Small intestine (tissue), 7 donors: Measurements from ENCODE around the gene PRIMA1. TPM values are rescaled to one million over a fixed set of nuclear protein-coding genes. Genes with fewer than 3 reads are reported as not detected.
"Not testable (repeated sequence)": the region's sequence is repeated elsewhere in the genome, so short reads cannot be mapped to it uniquely, and the experiment has no call there.

Experiments used
- DNase-seq, 2 donors: peaks; one replicate each; pipeline versions ENCODE4 v3.0.0 to v3.0.0-alpha.2; 2013
- FAIRE-seq: peaks from 2 replicates; lab custom pipeline; 2012; peaks lifted over from hg19 to GRCh38; lab: Jason Lieb, UNC
- H3K27ac ChIP-seq, 3 donors: one replicate each; pipeline ENCODE4 v1.5.1; 2013; ENCODE audit warnings: low read length in 2 of 3, mild to moderate bottlenecking in 2 of 3, control low read depth in 1 of 3, inconsistent platforms in 1 of 3, low read depth in 1 of 3, moderate library complexity in 1 of 3
- H3K27me3 ChIP-seq, 3 donors: one replicate each; pipeline ENCODE4 v1.6.1; 2013; ENCODE audit warnings: low read length in 3 of 3, inconsistent platforms in 1 of 3; ENCODE audit not compliant: control insufficient read depth in 3 of 3, insufficient read depth in 3 of 3
- H3K36me3 ChIP-seq, 3 donors: one replicate each; pipeline ENCODE4 v1.6.1; 2013; ENCODE audit warnings: low read length in 3 of 3, inconsistent platforms in 1 of 3, low read depth in 1 of 3, mild to moderate bottlenecking in 1 of 3, moderate library complexity in 1 of 3; ENCODE audit not compliant: control insufficient read depth in 3 of 3, insufficient read depth in 2 of 3
- H3K4me1 ChIP-seq, 3 donors: one replicate each; pipeline ENCODE4 v1.6.1; 2013; ENCODE audit warnings: low read length in 2 of 3, inconsistent platforms in 1 of 3, low read depth in 1 of 3, mild to moderate bottlenecking in 1 of 3, moderate library complexity in 1 of 3; ENCODE audit not compliant: control insufficient read depth in 3 of 3, insufficient read depth in 2 of 3
- H3K4me3 ChIP-seq, 3 donors: one replicate each; pipeline ENCODE4 v1.5.1; 2013; ENCODE audit warnings: low read length in 3 of 3, control low read depth in 1 of 3, inconsistent platforms in 1 of 3, low read depth in 1 of 3, mild to moderate bottlenecking in 1 of 3, moderate library complexity in 1 of 3
- H3K9me3 ChIP-seq, 2 donors: one replicate each; pipeline ENCODE4 v1.6.1; 2013; ENCODE audit warnings: low read depth in 1 of 2, low read length in 1 of 2; ENCODE audit not compliant: control insufficient read depth in 2 of 2, insufficient read depth in 1 of 2
- WGBS, 3 donors: extraction: QIAGEN DNeasy Blood & Tissue Kit; methylation state at CpG; one replicate each; pipeline ENCODE4 v1.1.7; 2013; 5-methylcytosine and 5-hydroxymethylcytosine counted together
- polyA plus RNA-seq, 4 donors: library from polyadenylated mRNA; stranded (reverse) in 3 of 4; unstranded in 1 of 4; fragments of 200-250 nt in 3 of 4; fragments of 120-200 nt in 1 of 4; gene quantifications; one replicate each; pipeline versions ENCODE4 v1.2.1 to v1.2.3, GENCODE V29; 2013
- donor health status: healthy with polysubstance abuse.
- donor health status: control.
- donor health status: control.
- donor health status: Bipolar disorder and iron deficiency.
- donor health status: healthy.

The PRIMA1 gene
- polyA plus RNA-seq, 4 donors = 0.22 to 10.4 (median 1.5) TPM

GRCh38 chr14:93824518-93825234, 36.4 kb upstream of the PRIMA1 start:
- no peaks in the 10 kb centered on the region for H3K9me3 ChIP-seq
- H3K4me1 ChIP-seq = no peaks in the 10 kb centered on the region
- peaks cover 0 to 5% (median 3%) of the 10 kb centered on the region in 3 donors for H3K27me3 ChIP-seq
- H3K36me3 ChIP-seq = no peaks in the 10 kb centered on the region
- H3K27ac ChIP-seq = no peak overlapping the region
- H3K4me3 ChIP-seq = no peak overlapping the region
- no peak for DNase-seq
- WGBS, 3 donors = 67 to 77% (median 75%) methylated on average over 30 to 33 of the region's 33 CpGs
- FAIRE-seq = no peak

GRCh38 chr14:93824076-93824475, 35.8 kb upstream of the PRIMA1 start:
- Histone ChIP-seq H3K4me3 (no peak overlapping the region), H3K36me3 (no peaks in the 10 kb centered on the region), H3K9me3 (no peaks in the 10 kb centered on the region), H3K4me1 (no peaks in the 10 kb centered on the region), H3K27ac (no peak overlapping the region), H3K27me3 (peaks cover 0 to 5% (median 3%) of the 10 kb centered on the region in 3 donors)
- 72 to 73% (median 73%) methylated on average over 9 of the region's 9 CpGs for WGBS, 3 donors
- no peak for DNase-seq
- no peak for FAIRE-seq

DNA sequence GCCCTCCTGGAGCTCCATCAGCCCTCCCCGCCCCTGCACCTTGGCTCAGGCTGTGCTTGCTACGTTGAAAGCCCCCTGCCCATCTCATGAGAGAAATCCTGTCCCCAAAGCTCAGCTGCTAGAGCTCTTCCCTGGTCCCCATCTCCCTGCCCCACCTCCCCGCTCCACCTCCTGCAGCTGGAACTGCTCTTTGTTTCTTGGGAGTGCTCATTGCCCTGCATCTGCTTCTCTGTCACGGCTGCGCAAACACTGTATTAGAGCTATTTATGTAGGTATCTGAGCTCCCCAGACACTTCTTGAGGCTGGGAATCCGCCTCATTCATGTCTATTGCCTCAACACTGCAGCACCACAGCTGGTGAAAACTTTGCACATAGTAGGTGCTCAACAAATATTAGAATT, 32.8 kb upstream of the PRIMA1 start:
- Histone ChIP-seq H3K27me3 (peaks cover 0 to 6% (median 5%) of the 10 kb centered on the region in 3 donors), H3K27ac (no peak overlapping the region), H3K9me3 (no peaks in the 10 kb centered on the region), H3K4me3 (no peak overlapping the region), H3K4me1 (no peaks in the 10 kb centered on the region), H3K36me3 (no peaks in the 10 kb centered on the region)
- FAIRE-seq (no peak), DNase-seq (no peak)
- WGBS, 3 donors = 56 to 67% (median 65%) methylated on average over 6 of the region's 6 CpGs

DNA sequence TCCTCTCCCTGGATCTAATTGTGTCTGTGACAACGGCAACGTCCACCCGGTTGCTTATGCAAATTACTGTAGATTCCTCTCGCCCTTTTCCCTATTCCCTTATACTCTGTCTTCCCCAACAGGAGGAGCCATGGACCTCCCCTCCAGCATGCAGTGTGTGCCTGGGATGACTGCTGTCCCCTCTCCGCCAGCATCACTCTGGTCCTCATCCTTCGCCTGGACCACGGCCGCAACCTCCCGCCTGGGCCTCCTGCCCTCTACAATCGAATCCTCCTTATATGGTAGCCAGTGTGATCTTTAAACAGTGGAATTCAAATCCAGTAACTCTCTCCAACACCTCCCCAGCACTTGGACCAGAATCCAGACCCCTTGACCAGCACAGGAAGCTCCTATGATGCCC, 30.6 kb upstream of the PRIMA1 start:
- Histone ChIP-seq H3K27ac (no peak overlapping the region), H3K4me1 (no peaks in the 10 kb centered on the region), H3K27me3 (peaks cover 0 to 3% (median 3%) of the 10 kb centered on the region in 3 donors), H3K36me3 (no peaks in the 10 kb centered on the region), H3K4me3 (no peak overlapping the region), H3K9me3 (peaks cover 0 to 5% of the 10 kb centered on the region in 2 donors)
- DNase-seq (no peak), FAIRE-seq (no peak)
- 85 to 88% (median 88%) methylated on average over 10 of the region's 10 CpGs for WGBS, 3 donors

DNA sequence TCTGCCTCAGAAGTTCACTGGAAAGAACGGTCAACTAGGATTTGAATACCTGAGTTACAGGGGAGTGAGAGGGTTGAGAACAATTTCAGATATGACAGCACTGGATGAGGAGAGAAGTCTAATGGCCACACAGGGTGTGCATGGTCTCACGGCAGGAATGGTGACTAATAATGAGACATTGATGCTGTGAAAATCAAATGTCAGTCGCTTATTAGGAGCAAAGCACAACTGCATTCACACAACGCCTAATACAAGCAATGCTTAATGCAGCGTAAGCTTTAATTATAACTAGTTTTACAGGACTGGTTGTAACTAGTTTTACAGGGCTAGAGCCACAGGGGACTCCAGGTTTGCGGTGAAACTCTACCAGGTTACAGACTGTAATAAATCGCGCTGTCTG, 23.4 kb upstream of the PRIMA1 start:
- 74 to 86% (median 78%) methylated on average over 8 of the region's 8 CpGs for WGBS, 3 donors
- Histone ChIP-seq H3K4me3 (no peak overlapping the region), H3K27ac (no peak overlapping the region), H3K27me3 (no peaks in the 10 kb centered on the region), H3K36me3 (no peaks in the 10 kb centered on the region), H3K9me3 (peaks cover 0 to 14% of the 10 kb centered on the region in 2 donors), H3K4me1 (no peaks in the 10 kb centered on the region)
- FAIRE-seq (no peak), DNase-seq (no peak)

DNA sequence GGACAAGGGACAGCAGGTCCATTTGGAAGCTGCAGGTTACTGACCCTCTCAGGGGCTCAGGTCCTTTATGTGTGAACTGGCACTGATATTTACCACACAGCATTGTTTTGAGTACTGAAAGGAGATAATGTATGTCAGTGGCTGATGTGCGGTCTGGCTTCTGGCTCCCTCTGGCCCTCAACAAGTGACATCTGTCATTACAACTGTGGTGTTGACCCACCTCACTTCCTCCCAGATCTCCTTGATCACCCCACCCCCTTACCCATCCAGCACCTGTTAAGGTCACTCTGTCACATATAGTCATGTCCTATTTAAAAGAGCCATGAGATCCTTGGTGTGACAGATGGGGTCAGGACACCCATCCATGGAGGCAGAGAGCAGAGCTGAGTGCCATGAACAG, 22.7 kb upstream of the PRIMA1 start:
- no peaks in the 10 kb centered on the region for H3K27me3 ChIP-seq
- H3K27ac ChIP-seq = no peak overlapping the region
- FAIRE-seq (no peak), DNase-seq (no peak)
- no peak overlapping the region for H3K4me3 ChIP-seq
- 63 to 100% (median 93%) methylated on average over 1 of the region's 1 CpG for WGBS, 3 donors
- no peaks in the 10 kb centered on the region for H3K36me3 ChIP-seq
- no peaks in the 10 kb centered on the region for H3K4me1 ChIP-seq
- peaks cover 0 to 14% of the 10 kb centered on the region in 2 donors for H3K9me3 ChIP-seq

DNA sequence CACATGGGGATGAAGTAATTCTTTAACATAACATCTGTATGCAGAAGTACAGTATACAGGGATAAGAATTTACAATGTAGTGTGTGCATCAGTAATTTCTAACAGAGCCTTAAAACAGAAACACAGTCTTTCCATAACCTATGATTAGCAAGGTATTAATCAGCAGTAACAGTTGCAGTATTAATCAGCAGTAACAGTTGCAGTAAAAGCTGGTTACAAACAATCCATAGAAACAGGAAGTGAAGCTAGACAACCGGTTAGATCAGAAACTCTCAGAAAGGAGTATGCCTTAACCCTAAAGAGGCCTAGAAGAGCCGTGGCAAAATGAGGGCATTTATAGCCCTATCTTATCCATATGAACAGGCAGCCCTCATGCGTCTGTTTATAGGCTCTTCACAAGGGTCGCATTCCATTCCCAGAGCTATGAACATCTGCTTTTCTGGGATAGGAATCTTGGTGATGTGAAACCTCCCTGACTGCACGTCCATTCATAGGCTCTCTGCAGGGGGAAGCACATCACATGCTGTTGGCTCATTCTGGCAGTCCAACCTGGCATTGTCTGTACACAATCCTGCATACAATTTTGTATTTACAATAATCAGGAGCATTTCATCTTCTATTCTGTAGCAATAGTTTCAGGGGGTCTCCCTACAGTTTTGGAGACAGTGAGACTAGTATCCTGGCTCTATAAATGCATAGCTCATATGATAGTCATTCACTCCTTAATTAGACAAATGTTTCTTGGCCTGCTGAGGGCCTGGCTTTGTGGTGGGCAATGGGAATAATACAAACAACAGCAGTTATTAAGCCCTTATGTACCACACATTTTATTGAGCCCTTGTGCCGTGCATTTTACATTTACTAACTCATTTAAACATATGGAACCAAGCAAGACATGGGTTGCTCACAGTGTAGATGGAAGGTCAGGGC, 21.5 kb upstream of the PRIMA1 start:
- H3K27ac ChIP-seq, DNase-seq, H3K4me1 ChIP-seq, FAIRE-seq, H3K27me3 ChIP-seq, H3K36me3 ChIP-seq, H3K4me3 ChIP-seq: not testable (repeated sequence)
- H3K9me3 ChIP-seq = peaks cover 0 to 14% of the 10 kb centered on the region in 2 donors
- 53 to 63% (median 63%) methylated on average over 5 to 6 of the region's 6 CpGs for WGBS, 3 donors

DNA sequence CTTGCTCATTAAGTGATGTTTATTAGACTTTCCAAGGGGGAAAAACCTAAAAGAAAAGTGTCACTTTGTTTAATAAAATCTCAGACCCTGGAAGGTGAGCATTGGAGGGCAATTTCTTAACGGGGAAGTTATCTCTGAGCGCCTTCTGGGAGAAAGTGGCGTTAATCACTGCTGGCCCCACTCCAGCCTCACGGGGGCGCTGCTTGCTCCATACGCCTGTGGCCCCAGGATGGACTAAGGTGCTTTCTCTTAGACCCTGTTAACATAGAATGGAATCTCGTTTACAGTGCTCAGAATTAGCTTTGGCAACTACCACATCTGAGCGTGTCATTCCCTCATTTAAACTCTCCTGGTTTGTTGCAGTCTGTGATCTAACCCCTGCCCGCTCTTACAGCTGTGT, 16.4 kb upstream of the PRIMA1 start:
- no peaks in the 10 kb centered on the region for H3K36me3 ChIP-seq
- no peak overlapping the region for H3K27ac ChIP-seq
- H3K27me3 ChIP-seq = no peaks in the 10 kb centered on the region
- peaks cover 0 to 2% (median 0%) of the 10 kb centered on the region in 3 donors for H3K4me1 ChIP-seq
- DNase-seq (no peak), FAIRE-seq (no peak)
- H3K9me3 ChIP-seq = no peaks in the 10 kb centered on the region
- WGBS, 3 donors = 54 to 67% (median 55%) methylated on average over 9 of the region's 9 CpGs
- no peak overlapping the region for H3K4me3 ChIP-seq
